ENCODE data around the gene IPO11. TPM values are rescaled to one million over a fixed set of nuclear protein-coding genes. Genes with fewer than 3 reads are reported as not detected.

IPO11 gene
- total and polyA plus RNA-seq, 2 of the 4 experiments (the other 2 are of a cell fraction), result 12.6 to 40.0 TPM

DNA sequence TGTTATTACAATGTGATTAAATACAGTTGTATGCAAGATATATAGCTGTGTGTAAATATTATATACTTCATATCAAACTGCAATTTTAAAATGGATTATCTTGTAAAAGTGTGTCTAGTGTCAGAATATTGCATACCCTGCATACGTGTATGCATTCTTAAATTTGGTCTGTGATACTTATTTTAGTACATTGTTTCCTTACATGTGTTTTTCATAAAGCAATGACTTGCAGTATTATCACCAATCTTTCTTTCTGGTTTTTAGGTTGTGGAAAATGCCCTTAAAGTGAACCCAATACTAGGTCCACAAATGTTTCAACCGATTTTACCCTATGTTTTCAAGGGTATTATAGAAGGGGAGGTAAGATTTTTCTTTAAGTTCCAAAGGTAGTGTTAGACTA is 137.5 kb downstream of the IPO11 start:
- Histone ChIP-seq H4K5ac (ENCODE audit: low read depth, low read length) (no peak overlapping the region), H3K36me3 (ENCODE audit: control insufficient read depth, insufficient read depth, low read length) (0 out of 2 replicates have a peak, but pooled peaks cover 1% of the 10 kb centered on the region), H3K27ac (ENCODE audit: insufficient read depth, low read length) (no peak overlapping the region), H2BK15ac (ENCODE audit: low read depth, low read length) (no peak overlapping the region), H4K8ac (ENCODE audit: low read depth in 2 of 2, low read length in 2 of 2) (no peak overlapping the region), H3K9me3 (ENCODE audit: control insufficient read depth, insufficient read depth, low read length) (no peaks in the 10 kb centered on the region), H3K4me1 (ENCODE audit: control insufficient read depth, insufficient read depth, low read length) (peaks cover 3% of the 10 kb centered on the region), H2AFZ (replicated peaks; ENCODE audit: low read length, poor library complexity) (no peak overlapping the region), H2BK20ac (ENCODE audit: low read depth, low read length) (no peak overlapping the region), H3K4ac (ENCODE audit: low read depth, low read length) (no peak overlapping the region), H2AK9ac (replicated peaks; ENCODE audit: low read depth, low read length, poor library complexity) (no peak overlapping the region), H2BK5ac (ENCODE audit: low read depth, low read length, poor library complexity, severe bottlenecking) (no peak overlapping the region), H3K56ac (ENCODE audit: extremely low read depth, insufficient read depth, low read length) (no peak overlapping the region), H4K91ac (ENCODE audit: insufficient read depth, low read depth, low read length) (no peak overlapping the region), H3K23ac (ENCODE audit: low read depth, low read length) (no peak overlapping the region), H4K20me1 (ENCODE audit: insufficient read depth, low read length) (no peaks in the 10 kb centered on the region), H3K27me3 (ENCODE audit: control insufficient read depth, insufficient read depth, low read length) (no peaks in the 10 kb centered on the region), H2BK120ac (ENCODE audit: low read depth, low read length) (no peak overlapping the region), H3K4me2 (ENCODE audit: low read depth, low read length) (no peak overlapping the region), H3K18ac (ENCODE audit: low read depth, low read length) (no peak overlapping the region), H3K9ac (ENCODE audit: low read depth, low read length) (no peak overlapping the region), H3K79me1 (ENCODE audit: low read depth in 1 of 2, low read length in 2 of 2) (peaks cover 0 to 3% of the 10 kb centered on the region in 2 experiments; a peak in 1 of 4 replicates), H3K4me3 (ENCODE audit: insufficient read depth, low read depth, low read length) (no peak overlapping the region), H3K9me1 (ENCODE audit: insufficient read depth, low read length) (no peaks in the 10 kb centered on the region), H2AK5ac (ENCODE audit: low read depth, low read length) (no peak overlapping the region), H3K14ac (replicated peaks; ENCODE audit: low read depth, low read length) (no peak overlapping the region)
- POLR2A ChIA-PET (ENCODE audit: unreplicated experiment), result no interaction called here
- in situ Hi-C loops (cut with MboI; ENCODE audit: low sequenced_read_pairs) (no loop called here), dilution Hi-C loops (cut with HindIII; ENCODE audit: low sequenced_read_pairs, unreplicated experiment) (no loop called here), intact Hi-C loops (cut with micrococcal nuclease) (no loop called here)
- CTCF ChIA-PET, result no interaction called here
- DNase-seq (no peak), ATAC-seq (ENCODE audit: low read depth) (no peak)
- TF ChIP-seq MAFK (IDR thresholded peaks at IDR 0.05; ENCODE audit: low read depth, low read length) (no peak), NFE2L2 (IDR thresholded peaks at IDR 0.05; ENCODE audit: low read depth, low read length) (peak; percentile 42; the same call in 1 of the 2 replicates), BHLHE40 (IDR thresholded peaks at IDR 0.05; ENCODE audit: low read depth, low read length) (no peak)
- WGBS, 2 experiments (ENCODE audit: extremely low coverage in 2 of 2, insufficient read length in 1 of 2), result no CpG with 5 or more reads among the region's 2 CpGs
- BruUV-seq (replicated peaks), result no TSS peak

All from IMR-90 (cell line).